H1 (cell line): ENCODE results near the gene JUP. TPM values are rescaled to one million over a fixed set of nuclear protein-coding genes. Genes with fewer than 3 reads are reported as not detected.

Experiments
- CTCF ChIA-PET: fragments of 300-600 bp; sonication (Branson Sonifier 250); formaldehyde crosslinking; loops from one replicate; lab custom pipeline; 2021; ENCODE audit not compliant: partially characterized antibody; lab: Charles Lee
- POLR2A ChIA-PET: fragments of 300-600 bp; sonication (Branson Sonifier 250); formaldehyde crosslinking; loops from one replicate; lab custom pipeline; 2021; ENCODE audit warnings: inconsistent platforms; ENCODE audit not compliant: partially characterized antibody; lab: Charles Lee
- DNase-seq, 2 experiments: peaks; one replicate each; pipeline versions ENCODE4 v3.0.0 to v3.0.0-alpha.2; 2010 to 2022; ENCODE audit warnings: low spot score in 2 of 2, low read depth in 1 of 2, mixed read lengths in 1 of 2
- FAIRE-seq: peaks from 2 replicates; lab custom pipeline; 2011; peaks lifted over from hg19 to GRCh38; lab: Jason Lieb, UNC
- H2AFZ ChIP-seq: 2 replicates; pipeline ENCODE4 v1.8.1; 2012; ENCODE audit warnings: low read length, inconsistent platforms
- H2AK5ac ChIP-seq: 2 replicates; pipeline ENCODE4 v1.6.1; 2013; ENCODE audit warnings: low read depth, low read length
- H2BK120ac ChIP-seq: replicated peaks from 2 replicates; pipeline ENCODE3; 2013; ENCODE audit warnings: low read depth, low read length, inconsistent platforms
- H2BK12ac ChIP-seq: 2 replicates; pipeline ENCODE4 v1.6.1; 2013; ENCODE audit warnings: low read depth, low read length
- H2BK15ac ChIP-seq: 2 replicates; pipeline ENCODE4 v1.6.1; 2013; ENCODE audit warnings: low read length
- H2BK20ac ChIP-seq: 2 replicates; pipeline ENCODE4 v1.6.1; 2013; ENCODE audit warnings: low read length
- H2BK5ac ChIP-seq: 2 replicates; pipeline ENCODE4 v1.6.1; 2013; ENCODE audit warnings: low read depth, low read length
- H3K14ac ChIP-seq: 2 replicates; pipeline ENCODE4 v1.6.1; 2013; ENCODE audit warnings: inconsistent platforms; ENCODE audit not compliant: insufficient read length
- H3K18ac ChIP-seq: 2 replicates; pipeline ENCODE4 v1.6.1; 2013; ENCODE audit warnings: low read length; ENCODE audit errors: extremely low read depth
- H3K23ac ChIP-seq: 2 replicates; pipeline ENCODE4 v1.6.1; 2013; ENCODE audit warnings: inconsistent platforms; ENCODE audit not compliant: insufficient read length
- H3K23me2 ChIP-seq: 2 replicates; pipeline ENCODE4 v1.6.1; 2013; ENCODE audit warnings: low read depth, low read length
- H3K27ac ChIP-seq: 2 replicates; pipeline ENCODE4 v1.6.1; 2011; ENCODE audit warnings: low read depth, low read length, inconsistent platforms
- H3K27me3 ChIP-seq, 4 experiments: replicated peaks in 1 of 4; 1 replicate in 1 of 4; 2 replicates in 3 of 4; pipeline versions ENCODE4 v1.6.1 to v1.8.1; 2011 to 2013; ENCODE audit warnings: low read length in 3 of 4, mild to moderate bottlenecking in 3 of 4, inconsistent platforms in 2 of 4, mixed read lengths in 2 of 4, moderate library complexity in 1 of 4; ENCODE audit not compliant: control insufficient read depth in 3 of 4, insufficient read depth in 3 of 4; ENCODE audit errors: extremely low read depth in 1 of 4
- H3K36me3 ChIP-seq, 4 experiments: 2 replicates each; pipeline versions ENCODE4 v1.6.1 to v1.8.1; 2011 to 2013; ENCODE audit warnings: mild to moderate bottlenecking in 4 of 4, low read length in 3 of 4, moderate library complexity in 2 of 4, control low read depth in 1 of 4, inconsistent platforms in 1 of 4; ENCODE audit not compliant: insufficient read depth in 4 of 4, control insufficient read depth in 2 of 4
- H3K4ac ChIP-seq: replicated peaks from 2 replicates; pipeline ENCODE3; 2013; ENCODE audit warnings: low read length, low read depth, mixed read lengths, inconsistent platforms; ENCODE audit not compliant: insufficient read length
- H3K4me1 ChIP-seq, 4 experiments: replicated peaks in 1 of 4; 1 replicate in 1 of 4; 2 replicates in 3 of 4; pipeline versions ENCODE4 v1.6.1 to v1.8.1; 2011 to 2013; ENCODE audit warnings: low read length in 3 of 4, inconsistent platforms in 2 of 4, mixed read lengths in 1 of 4; ENCODE audit not compliant: insufficient read depth in 4 of 4, control insufficient read depth in 3 of 4
- H3K4me2 ChIP-seq, 2 experiments: 2 replicates each; pipeline versions ENCODE4 v1.6.1 to v1.8.1; 2011 to 2013; ENCODE audit warnings: low read depth in 2 of 2, low read length in 2 of 2, control low read depth in 1 of 2, inconsistent platforms in 1 of 2, mild to moderate bottlenecking in 1 of 2; ENCODE audit not compliant: insufficient read depth in 1 of 2
- H3K4me3 ChIP-seq, 4 experiments: fragments of 200-600, 300-600 bp in 1 of 4; sonication (generic), shearing (Covaris generic), sonication (Bioruptor Twin) in 1 of 4; 2 replicates each; pipeline versions ENCODE4 v1.5.1 to v1.8.1; 2011 to 2016; ENCODE audit warnings: low read length in 4 of 4, low read depth in 3 of 4, control low read depth in 2 of 4, inconsistent platforms in 2 of 4, mild to moderate bottlenecking in 2 of 4, mixed read lengths in 1 of 4, moderate library complexity in 1 of 4; ENCODE audit not compliant: insufficient read depth in 2 of 4; ENCODE audit errors: extremely low read depth in 1 of 4
- H3K56ac ChIP-seq: replicated peaks from 2 replicates; pipeline ENCODE3; 2013; ENCODE audit warnings: low read depth, mild to moderate bottlenecking, mixed read lengths, low read length, inconsistent platforms; ENCODE audit not compliant: insufficient read length
- H3K79me1 ChIP-seq: 2 replicates; pipeline ENCODE4 v1.6.1; 2013; ENCODE audit warnings: low read depth, low read length, control low read depth
- H3K79me2 ChIP-seq, 2 experiments: 2 replicates each; pipeline versions ENCODE4 v1.6.1 to v1.8.1; 2012 to 2013; ENCODE audit warnings: low read length in 2 of 2, mild to moderate bottlenecking in 2 of 2, inconsistent platforms in 1 of 2; ENCODE audit not compliant: insufficient read depth in 2 of 2, control insufficient read depth in 1 of 2
- H3K9ac ChIP-seq, 4 experiments: replicated peaks in 1 of 4; 1 replicate in 1 of 4; 2 replicates in 3 of 4; pipeline versions ENCODE4 v1.6.1 to v1.8.1; 2011 to 2013; ENCODE audit warnings: low read depth in 3 of 4, low read length in 3 of 4, control low read depth in 2 of 4, mild to moderate bottlenecking in 2 of 4, moderate library complexity in 2 of 4, inconsistent platforms in 1 of 4; ENCODE audit errors: extremely low read depth in 1 of 4
- H3K9me3 ChIP-seq, 2 experiments: 2 replicates each; pipeline versions ENCODE4 v1.6.1 to v1.8.1; 2012 to 2013; ENCODE audit warnings: mild to moderate bottlenecking in 2 of 2, moderate library complexity in 2 of 2, control low read depth in 1 of 2, inconsistent platforms in 1 of 2, low read depth in 1 of 2, low read length in 1 of 2, mixed read lengths in 1 of 2; ENCODE audit not compliant: insufficient read depth in 2 of 2
- H4K20me1 ChIP-seq, 2 experiments: replicated peaks in 1 of 2; 2 replicates each; pipeline versions ENCODE3 to v1.8.1; 2011 to 2013; ENCODE audit warnings: inconsistent platforms in 2 of 2, low read length in 2 of 2, mild to moderate bottlenecking in 1 of 2; ENCODE audit not compliant: insufficient read depth in 2 of 2, control insufficient read depth in 1 of 2
- H4K5ac ChIP-seq: 2 replicates; pipeline ENCODE4 v1.6.1; 2013; ENCODE audit warnings: low read length, low read depth, mixed read lengths, inconsistent platforms; ENCODE audit not compliant: insufficient read length
- H4K8ac ChIP-seq: 2 replicates; pipeline ENCODE4 v1.8.0; 2013; ENCODE audit warnings: mild to moderate bottlenecking, moderate library complexity, low read length, inconsistent platforms; ENCODE audit not compliant: insufficient read depth; ENCODE audit errors: extremely low read depth
- H4K91ac ChIP-seq: replicated peaks from 2 replicates; pipeline ENCODE3; 2013; ENCODE audit warnings: low read length, mixed read lengths, inconsistent platforms; ENCODE audit not compliant: insufficient read length
- BACH1 ChIP-seq: IDR thresholded peaks from 2 replicates; pipeline ENCODE4 v1.6.1; 2012; ENCODE audit warnings: low read length, improper control_type of control experiment
- RNF2 ChIP-seq: fragments of 200-900, 300-1000 bp; sonication (generic); IDR thresholded peaks from 2 replicates; pipeline ENCODE4 v1.7.1; 2016; ENCODE audit warnings: borderline replicate concordance, low read depth, mild to moderate bottlenecking, antibody characterized with exemption, low read length; ENCODE audit not compliant: poor library complexity, severe bottlenecking; ENCODE audit errors: missing control alignments
- SP2 ChIP-seq: IDR thresholded peaks from 2 replicates; pipeline ENCODE4 v1.6.1; 2012; ENCODE audit warnings: mild to moderate bottlenecking, low read length, inconsistent platforms
- SUZ12 ChIP-seq: fragments of 200-600 bp; sonication (generic); IDR thresholded peaks from 2 replicates; pipeline ENCODE4 v1.6.1; 2012; ENCODE audit warnings: mild to moderate bottlenecking, inconsistent platforms, low read length, moderate library complexity, mixed read lengths
- WGBS, 2 experiments: shearing (Covaris generic) in 1 of 2; methylation state at CpG; one replicate each; pipeline versions ENCODE4 v1.1.6 to v1.1.7; 2013 to 2015; ENCODE audit warnings: low lambda C conversion rate in 2 of 2, mixed read lengths in 2 of 2, inconsistent platforms in 1 of 2, low coverage in 1 of 2, missing lambda C conversion rate in 1 of 2; ENCODE audit not compliant: insufficient replicate concordance in 2 of 2, insufficient coverage in 1 of 2, insufficient read length in 1 of 2; ENCODE audit errors: extremely low coverage in 1 of 2, missing lambda C conversion rate in 1 of 2; 5-methylcytosine and 5-hydroxymethylcytosine counted together
- polyA plus RNA-seq, 7 experiments: library from polyadenylated mRNA; depleted of rRNA in 3 of 7; stranded (reverse) in 5 of 7; unstranded in 2 of 7; fragments of >200 nt in 5 of 7; fragments of 200-250 nt in 2 of 7; gene quantifications; 1 replicate in 5 of 7; 2 replicates in 1 of 7; 4 replicates in 1 of 7; pipeline versions ENCODE4 v1.2.1 to v1.2.3, GENCODE V29; 2011 to 2013; ENCODE audit warnings: missing spikeins in 2 of 7, mixed read lengths in 2 of 7
- total RNA-seq: library from RNA; stranded (reverse); fragmentation: NEBNext Ultra II Directional; extraction: Animal tissue kit (Norgen Biotek cat#: 25700); gene quantifications from 2 replicates; pipeline ENCODE4 v1.2.1, GENCODE V29; 2021

Gene JUP
- total and polyA plus RNA-seq, 2 of the 8 experiments (the other 6 are each of a cell fraction or from before 2014, with no cell fraction given), result 62.8 to 102 TPM

DNA sequence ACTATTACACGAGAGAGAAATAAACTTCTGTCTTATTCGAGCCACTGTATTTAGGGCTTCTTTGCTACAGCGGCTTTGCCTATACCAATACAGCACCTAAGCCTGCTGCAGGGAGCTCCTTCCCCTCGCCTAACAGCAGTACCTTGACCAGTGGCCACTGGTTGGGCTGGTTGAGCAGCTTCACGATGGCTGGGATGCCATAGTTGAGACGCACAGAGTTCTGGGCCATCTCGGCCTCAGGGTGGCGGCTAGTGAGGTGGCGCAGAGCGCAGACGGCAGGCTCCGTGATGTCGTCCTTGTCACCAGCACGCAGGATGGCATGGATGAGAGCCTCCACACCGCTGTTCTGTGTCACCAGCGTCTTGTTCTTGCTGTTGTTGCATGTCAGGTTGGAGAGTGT, 23.7 kb downstream of the JUP start:
- H2BK12ac ChIP-seq, result no peak overlapping the region
- H3K4ac ChIP-seq, result no peak overlapping the region
- H2BK120ac ChIP-seq, result no peak overlapping the region
- no peak overlapping the region for H4K91ac ChIP-seq
- no peak overlapping the region for H2BK20ac ChIP-seq
- H3K36me3 ChIP-seq, result peaks cover 31 to 78% (median 60%) of the 10 kb centered on the region in 4 experiments; a peak in 7 of 8 replicates
- no peak overlapping the region for H3K4me3 ChIP-seq
- ChIA-PET CTCF (interaction anchor here (0.8 to 3.6 kb wide), 5 partner anchors 11 to 184 kb away, joined by 3 to 25 read pairs (median 6); partner anchors contain the start of gene JUP), POLR2A (interaction anchor here (0.8 to 1.9 kb wide), 6 partner anchors 11 to 28 kb away, joined by 3 to 8 read pairs (median 4); partner anchors contain the start of gene HAP1)
- no peak overlapping the region for H4K8ac ChIP-seq
- H4K20me1 ChIP-seq, result peaks cover 5 to 19% of the 10 kb centered on the region in 2 experiments
- no peaks in the 10 kb centered on the region for H3K27me3 ChIP-seq
- H3K23ac ChIP-seq, result no peak overlapping the region
- no peaks in the 10 kb centered on the region for H3K9me3 ChIP-seq
- H3K79me2 ChIP-seq, result no peaks in the 10 kb centered on the region
- no peak overlapping the region for H3K14ac ChIP-seq
- TF ChIP-seq SUZ12 (no peak), RNF2 (no peak), BACH1 (no peak), SP2 (no peak)
- H3K18ac ChIP-seq, result no peak overlapping the region
- H3K27ac ChIP-seq, result no peak overlapping the region; the same call in 1 of the 2 replicates
- no peak overlapping the region for H2BK15ac ChIP-seq
- no peaks in the 10 kb centered on the region for H3K4me1 ChIP-seq
- no peak overlapping the region for H3K56ac ChIP-seq
- H2BK5ac ChIP-seq, result no peak overlapping the region
- H4K5ac ChIP-seq, result no peak overlapping the region
- FAIRE-seq (no peak), DNase-seq (no peak)
- H2AFZ ChIP-seq, result no peak overlapping the region
- no peaks in the 10 kb centered on the region; the same call in 1 of the 2 replicates for H3K23me2 ChIP-seq
- WGBS, 2 experiments, result 97% methylated on average over 15 of the region's 16 CpGs; no CpG with 5 or more reads in 1 of the 2 experiments
- 0 out of 2 replicates have a peak, but pooled peaks cover 2% of the 10 kb centered on the region for H3K79me1 ChIP-seq
- no peak overlapping the region for H2AK5ac ChIP-seq
- H3K4me2 ChIP-seq, result no peak overlapping the region
- H3K9ac ChIP-seq, result no peak overlapping the region
